Brain microvascular endothelial cell (primary cell): ENCODE measurements around the gene SHISA4.

ENCODE experiments used
- DNase-seq: peaks from one replicate; pipeline ENCODE4 v3.0.0-alpha.2; 2020
- H3K27ac ChIP-seq: fragments of 250-450 bp; sonication (Bioruptor Pico); 2 replicates; pipeline ENCODE4 v1.5.1; 2020; ENCODE audit warnings: mild to moderate bottlenecking, moderate library complexity
- H3K27me3 ChIP-seq: fragments of 250-450 bp; sonication (Bioruptor Pico); replicated peaks from 2 replicates; pipeline ENCODE4 v1.5.1; 2020; ENCODE audit warnings: mild to moderate bottlenecking
- H3K36me3 ChIP-seq: fragments of 250-450 bp; sonication (Bioruptor Pico); replicated peaks from 2 replicates; pipeline ENCODE4 v1.5.1; 2020; ENCODE audit warnings: mild to moderate bottlenecking
- H3K4me3 ChIP-seq: 2 replicates; pipeline ENCODE4 v1.5.1; 2011; ENCODE audit warnings: low read depth, mild to moderate bottlenecking, control low read depth, low read length, moderate library complexity
- CTCF ChIP-seq: IDR thresholded peaks from 2 replicates; pipeline ENCODE4 v1.5.1; 2011; ENCODE audit warnings: low read depth, mild to moderate bottlenecking, moderate library complexity, low read length, control low read depth, inconsistent platforms; ENCODE audit errors: missing control alignments
- in situ Hi-C: cut with HindIII; loops from 2 replicates; pipeline ENCODE4 v1.10.0; 2017; ENCODE audit warnings: low sequenced_read_pairs, low pct_ligation_motif_present

Gene SHISA4

GRCh38 chr1:201941420-201942128 is 52.9 kb downstream of the SHISA4 start:
- no peak for TF ChIP-seq CTCF
- H3K36me3 ChIP-seq = no peaks in the 10 kb centered on the region
- H3K27ac ChIP-seq = no peak overlapping the region
- DNase-seq = no peak
- in situ Hi-C loops = no loop called here
- no peak overlapping the region for H3K4me3 ChIP-seq
- H3K27me3 ChIP-seq = no peaks in the 10 kb centered on the region

- Histone ChIP-seq H3K27ac (no peak overlapping the region), H3K27me3 (no peaks in the 10 kb centered on the region), H3K36me3 (no peaks in the 10 kb centered on the region), H3K4me3 (no peak overlapping the region)
- DNase-seq = no peak
- in situ Hi-C loops = no loop called here
- TF ChIP-seq CTCF = no peak
Observed at GRCh38 chr1:201942129-201942495, 53.4 kb downstream of the SHISA4 start.
